ENCODE measurements around the gene CPN2.

The CPN2 gene

DNA sequence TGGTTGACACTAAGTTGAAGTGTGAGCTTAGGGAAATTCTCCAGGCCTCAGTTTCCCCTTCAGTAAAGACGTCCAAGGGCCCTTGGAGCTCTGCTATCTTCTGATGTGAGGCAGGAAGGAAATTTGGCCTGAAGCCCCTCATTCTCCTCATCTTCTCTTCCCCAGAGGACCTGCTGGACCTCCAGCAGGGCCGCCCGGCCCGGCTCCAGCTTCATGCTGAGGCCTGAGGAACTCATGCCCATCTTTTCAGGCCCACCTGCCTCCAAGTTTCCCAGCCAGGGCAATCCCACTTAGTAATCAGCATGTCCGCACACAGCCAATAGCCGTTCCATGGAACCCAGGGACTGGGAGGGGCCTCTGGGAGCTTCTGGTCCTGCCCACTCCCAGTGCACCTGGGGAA, 14.4 kb upstream of the CPN2 start:
- H3K4me2 ChIP-seq (ENCODE audit: low read depth, low read length, poor library complexity, severe bottlenecking): no peak overlapping the region

DNA sequence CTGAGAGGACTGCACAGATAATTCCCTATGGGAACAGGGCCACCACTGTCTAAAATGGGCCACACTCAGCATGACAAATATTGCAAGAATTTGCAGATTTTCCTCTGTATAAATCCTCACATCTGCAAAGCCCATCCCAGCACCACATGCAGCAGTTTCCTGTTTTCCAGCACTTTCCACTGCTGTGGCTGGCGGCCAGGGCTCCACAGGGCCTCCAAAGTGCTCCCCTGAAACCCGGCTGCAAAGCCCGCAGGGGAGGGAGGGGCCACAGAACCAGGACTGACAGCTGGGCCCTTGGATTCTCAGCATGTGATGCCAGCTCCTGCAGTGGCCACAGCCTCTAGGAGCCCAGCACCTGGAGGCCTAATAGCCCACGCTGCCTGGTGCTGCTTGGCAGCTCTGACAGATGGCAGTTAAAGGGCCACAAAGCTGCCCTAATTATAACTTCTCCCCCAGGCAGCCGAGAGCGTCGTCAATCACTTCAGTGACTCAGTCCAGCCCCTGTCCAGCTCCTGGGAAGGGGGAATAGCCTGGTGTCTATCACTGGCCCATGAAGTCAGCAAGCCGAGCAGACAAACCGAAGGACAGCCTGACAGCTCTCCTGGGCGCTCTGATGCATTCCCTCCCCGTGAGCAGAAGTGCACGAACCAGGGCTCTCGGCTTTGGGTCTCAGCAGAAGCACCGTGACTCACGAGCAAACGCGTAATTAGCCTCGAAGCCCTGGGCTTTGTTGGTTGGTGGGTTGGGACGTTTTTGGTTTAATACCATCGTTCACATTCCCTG, 13.7 kb upstream of the CPN2 start:
- no peaks in the 10 kb centered on the region for H4K20me1 ChIP-seq (ENCODE audit: insufficient read depth, low read length, poor library complexity, severe bottlenecking)
- no peaks in the 10 kb centered on the region for H3K4me1 ChIP-seq (ENCODE audit: insufficient read depth, low read length, poor library complexity, severe bottlenecking)
- H3K9me2 ChIP-seq (replicated peaks; ENCODE audit: low read depth, low read length): no peaks in the 10 kb centered on the region
- H3K4me2 ChIP-seq (ENCODE audit: low read depth, low read length, poor library complexity, severe bottlenecking): no peak overlapping the region
- no peaks in the 10 kb centered on the region for H3K9me3 ChIP-seq (ENCODE audit: insufficient read depth, low read depth, low read length)
- H3K27me3 ChIP-seq (ENCODE audit: insufficient read depth, low read length, poor library complexity, severe bottlenecking): no peaks in the 10 kb centered on the region
- no peak overlapping the region for H3K9ac ChIP-seq (ENCODE audit: low read depth, low read length, poor library complexity, severe bottlenecking)
- H3K36me3 ChIP-seq (ENCODE audit: insufficient read depth, low read length): no peaks in the 10 kb centered on the region
- no peaks in the 10 kb centered on the region for H3K79me2 ChIP-seq (ENCODE audit: insufficient read depth, low read length)
- TF ChIP-seq EZH2phosphoT487 (IDR thresholded peaks at IDR 0.05; ENCODE audit: borderline replicate concordance) (no peak), CTCF (conservative IDR thresholded peaks at IDR 0.05; ENCODE audit: low read length) (no peak)
- H3F3A ChIP-seq (ENCODE audit: low read depth): no peaks in the 10 kb centered on the region
- no peak overlapping the region for H3K4me3 ChIP-seq (ENCODE audit: low read length, poor library complexity, severe bottlenecking)
- H2AFZ ChIP-seq (ENCODE audit: low read length): no peak overlapping the region

More for the DNA sequence above, 14.4 kb upstream of the CPN2 start:
- Histone ChIP-seq H3K9me3 (ENCODE audit: insufficient read depth, low read depth, low read length) (no peaks in the 10 kb centered on the region), H3K4me1 (ENCODE audit: insufficient read depth, low read length, poor library complexity, severe bottlenecking) (no peaks in the 10 kb centered on the region), H3K9me2 (replicated peaks; ENCODE audit: low read depth, low read length) (no peaks in the 10 kb centered on the region), H3F3A (ENCODE audit: low read depth) (no peaks in the 10 kb centered on the region), H3K27me3 (ENCODE audit: insufficient read depth, low read length, poor library complexity, severe bottlenecking) (no peaks in the 10 kb centered on the region), H3K36me3 (ENCODE audit: insufficient read depth, low read length) (no peaks in the 10 kb centered on the region), H4K20me1 (ENCODE audit: insufficient read depth, low read length, poor library complexity, severe bottlenecking) (no peaks in the 10 kb centered on the region), H2AFZ (ENCODE audit: low read length) (no peak overlapping the region), H3K9ac (ENCODE audit: low read depth, low read length, poor library complexity, severe bottlenecking) (no peak overlapping the region), H3K79me2 (ENCODE audit: insufficient read depth, low read length) (no peaks in the 10 kb centered on the region), H3K4me3 (ENCODE audit: low read length, poor library complexity, severe bottlenecking) (no peak overlapping the region)
- no peak for TF ChIP-seq EZH2phosphoT487 (IDR thresholded peaks at IDR 0.05; ENCODE audit: borderline replicate concordance)
- no peak for TF ChIP-seq CTCF (conservative IDR thresholded peaks at IDR 0.05; ENCODE audit: low read length)

DNA sequence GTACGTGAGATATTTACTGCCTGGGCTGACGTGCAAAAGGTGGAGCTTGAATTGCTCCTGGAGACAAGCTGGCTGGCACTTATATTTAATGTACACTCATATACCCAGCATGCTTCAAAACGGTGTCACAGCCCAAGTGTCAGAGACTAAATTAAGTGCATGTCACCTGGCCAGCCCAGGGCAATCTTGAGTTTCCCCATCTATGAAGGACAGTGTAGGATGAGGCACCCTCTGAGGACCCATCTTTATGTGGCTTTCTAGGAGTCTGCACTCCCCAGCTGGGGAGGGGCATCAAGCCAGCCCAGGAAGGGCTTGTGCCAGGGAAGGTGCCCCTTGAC, 13.2 kb upstream of the CPN2 start:
- H3K4me1 ChIP-seq (ENCODE audit: insufficient read depth, low read length, poor library complexity, severe bottlenecking): no peaks in the 10 kb centered on the region
- TF ChIP-seq EZH2phosphoT487 (IDR thresholded peaks at IDR 0.05; ENCODE audit: borderline replicate concordance): no peak
- no peak for TF ChIP-seq CTCF (conservative IDR thresholded peaks at IDR 0.05; ENCODE audit: low read length)
- no peaks in the 10 kb centered on the region for H4K20me1 ChIP-seq (ENCODE audit: insufficient read depth, low read length, poor library complexity, severe bottlenecking)
- H3K4me3 ChIP-seq (ENCODE audit: low read length, poor library complexity, severe bottlenecking): no peak overlapping the region
- H3K9me3 ChIP-seq (ENCODE audit: insufficient read depth, low read depth, low read length): no peaks in the 10 kb centered on the region
- H3K79me2 ChIP-seq (ENCODE audit: insufficient read depth, low read length): no peaks in the 10 kb centered on the region
- H3K9ac ChIP-seq (ENCODE audit: low read depth, low read length, poor library complexity, severe bottlenecking): no peak overlapping the region
- H3K36me3 ChIP-seq (ENCODE audit: insufficient read depth, low read length): no peaks in the 10 kb centered on the region
- no peaks in the 10 kb centered on the region for H3F3A ChIP-seq (ENCODE audit: low read depth)
- no peaks in the 10 kb centered on the region for H3K27me3 ChIP-seq (ENCODE audit: insufficient read depth, low read length, poor library complexity, severe bottlenecking)
- no peak overlapping the region for H3K4me2 ChIP-seq (ENCODE audit: low read depth, low read length, poor library complexity, severe bottlenecking)
- H2AFZ ChIP-seq (ENCODE audit: low read length): no peak overlapping the region
- no peaks in the 10 kb centered on the region for H3K9me2 ChIP-seq (replicated peaks; ENCODE audit: low read depth, low read length)
